ENCODE data around the gene CCDC6. TPM values are rescaled to one million over a fixed set of nuclear protein-coding genes. Genes with fewer than 3 reads are reported as not detected.

CCDC6 gene
- total and polyA plus RNA-seq, 2 of the 8 experiments (the other 6 are each of a cell fraction or from before 2014, with no cell fraction given), result 42.2 to 74.4 TPM

- TF ChIP-seq, protein P1, sequence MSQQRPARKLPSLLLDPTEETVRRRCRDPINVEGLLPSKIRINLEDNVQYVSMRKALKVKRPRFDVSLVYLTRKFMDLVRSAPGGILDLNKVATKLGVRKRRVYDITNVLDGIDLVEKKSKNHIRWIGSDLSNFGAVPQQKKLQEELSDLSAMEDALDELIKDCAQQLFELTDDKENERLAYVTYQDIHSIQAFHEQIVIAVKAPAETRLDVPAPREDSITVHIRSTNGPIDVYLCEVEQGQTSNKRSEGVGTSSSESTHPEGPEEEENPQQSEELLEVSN (IDR thresholded peaks at IDR 0.05), result no peak
- TF ChIP-seq JUN (IDR thresholded peaks at IDR 0.05; ENCODE audit: low read depth, low read length) (no peak), CEBPB (IDR thresholded peaks at IDR 0.05; ENCODE audit: low read depth, low read length) (no peak)
Observed at GRCh38 chr10:59905731-59906416, 482 bp downstream of the CCDC6 start (continued).

Measured in H1 (cell line).